ENCODE results near the gene PMCH.
"Not testable (repeated sequence)": the region's sequence is repeated elsewhere in the genome, so short reads cannot be mapped to it uniquely, and the experiment has no call there.

PMCH gene

GRCh38 chr12:102197789-102198188, at the start of gene PMCH:
Gene PMCH (minus strand): TSS chr12:102197833. CDS start chr12:102197770, 63 bp downstream.
- DNase-seq = no peak

- not testable (repeated sequence) for DNase-seq
Observed at GRCh38 chr12:102240859-102241258, 43.2 kb upstream of the PMCH start.

DNA sequence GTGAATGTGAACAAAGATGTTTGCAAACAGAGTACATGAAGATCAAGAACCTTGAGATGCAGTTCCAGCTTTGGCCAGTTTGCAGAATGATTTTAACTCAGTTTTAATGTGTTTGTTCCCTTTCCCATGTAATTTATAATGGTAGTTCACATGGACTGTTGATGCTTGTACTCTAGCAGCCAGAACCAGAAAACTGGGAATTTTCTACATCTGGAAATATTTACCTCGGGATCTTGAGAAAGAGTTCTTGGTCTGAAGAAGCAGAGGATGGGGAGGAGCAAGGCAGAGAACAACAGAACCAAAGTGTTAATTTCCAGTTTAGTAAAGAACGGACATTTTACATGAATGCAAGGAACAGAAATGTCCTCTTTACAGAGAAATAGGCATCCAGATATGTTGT, 37.0 kb upstream of the PMCH start:
- no peak for DNase-seq

DNA sequence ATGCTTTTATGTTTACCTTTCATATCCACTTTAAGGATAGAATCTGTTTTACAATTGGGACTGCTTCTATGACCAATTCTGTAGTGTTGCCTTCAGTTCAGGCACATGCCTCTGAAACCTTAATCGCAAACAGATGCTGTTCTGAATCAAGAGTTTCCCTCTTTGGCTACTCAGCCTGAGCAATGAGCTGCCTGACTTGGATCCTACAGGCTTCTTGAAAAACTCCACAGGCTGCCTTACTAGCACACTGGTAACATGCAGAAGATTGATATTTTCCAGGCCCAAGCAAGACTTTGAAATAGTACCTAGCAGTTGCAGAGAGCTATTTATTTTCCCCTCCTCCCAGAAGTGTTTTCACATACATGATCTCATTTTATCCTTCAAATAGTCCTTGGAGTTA, 34.8 kb upstream of the PMCH start:
- no peak for DNase-seq

DNA sequence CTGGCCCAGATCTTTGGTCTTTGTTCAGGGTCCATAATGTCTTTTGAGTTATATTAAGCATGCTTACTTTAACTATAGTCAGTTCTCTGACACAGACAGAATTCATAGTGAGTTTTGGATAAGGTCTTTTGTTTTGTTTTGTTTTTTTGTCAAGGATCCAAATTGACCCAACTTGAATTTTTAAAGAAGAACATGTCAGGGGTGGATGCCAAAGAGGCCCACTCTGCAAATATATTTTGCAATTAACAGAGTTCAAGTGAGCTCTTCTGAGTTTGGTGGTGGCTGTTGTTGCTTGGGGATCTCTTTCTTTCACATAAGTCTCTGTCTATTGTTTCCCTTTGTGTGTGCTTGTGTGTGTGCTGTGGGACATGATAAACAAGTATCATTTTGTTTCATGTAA, 34.4 kb upstream of the PMCH start:
- DNase-seq = no peak

DNA sequence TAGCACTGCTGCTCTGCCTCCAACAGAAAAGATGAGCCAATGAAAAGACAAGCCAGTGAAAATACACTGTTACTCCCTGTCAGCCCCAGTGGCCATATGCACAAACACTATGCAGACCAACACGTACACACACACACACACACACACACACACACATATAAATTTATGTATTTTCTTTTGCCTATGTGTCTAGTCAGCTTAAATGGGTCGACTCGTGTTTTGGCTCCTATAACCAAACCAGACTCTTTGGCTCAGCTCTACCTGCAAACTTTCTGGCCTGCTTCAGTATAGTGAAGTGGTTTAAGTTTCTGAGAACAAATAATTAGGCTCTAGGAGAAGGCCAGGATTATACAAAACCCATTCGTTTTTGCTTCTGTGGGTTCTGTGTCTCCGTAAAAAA, 30.3 kb upstream of the PMCH start:
- DNase-seq = no peak

- no peak for DNase-seq
Observed at GRCh38 chr12:102220736-102221135, 23.1 kb upstream of the PMCH start.

DNA sequence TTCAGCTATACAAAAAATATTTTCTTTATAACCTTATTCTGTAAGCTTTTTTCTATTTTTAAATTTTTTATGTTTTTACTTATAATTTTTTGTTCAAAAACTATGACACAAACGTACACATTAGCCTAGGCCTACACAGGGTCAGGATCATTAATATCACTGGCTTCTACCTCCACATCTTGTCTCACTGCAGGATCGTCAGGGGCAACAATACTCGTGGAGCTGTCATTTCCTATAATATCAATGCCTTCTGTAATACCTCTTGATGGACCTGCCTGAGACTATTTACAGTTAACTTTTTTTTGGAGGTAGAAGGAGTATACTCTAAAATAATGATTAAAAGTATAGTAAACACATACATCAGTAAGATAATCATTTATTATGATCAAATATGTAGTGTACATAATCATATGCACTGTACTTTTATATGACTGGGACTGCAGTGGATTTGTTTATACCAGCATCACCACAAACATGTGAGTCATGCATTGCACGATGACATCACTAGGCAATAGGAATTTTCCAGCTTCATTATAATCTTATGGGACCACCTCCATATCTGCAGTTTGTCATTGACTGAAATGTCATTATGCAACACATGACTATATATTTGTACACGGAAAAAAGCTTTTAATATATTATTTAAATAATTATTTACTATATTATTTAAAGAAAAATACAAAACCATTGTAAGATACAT, 18.5 kb upstream of the PMCH start:
- no peak for DNase-seq

DNA sequence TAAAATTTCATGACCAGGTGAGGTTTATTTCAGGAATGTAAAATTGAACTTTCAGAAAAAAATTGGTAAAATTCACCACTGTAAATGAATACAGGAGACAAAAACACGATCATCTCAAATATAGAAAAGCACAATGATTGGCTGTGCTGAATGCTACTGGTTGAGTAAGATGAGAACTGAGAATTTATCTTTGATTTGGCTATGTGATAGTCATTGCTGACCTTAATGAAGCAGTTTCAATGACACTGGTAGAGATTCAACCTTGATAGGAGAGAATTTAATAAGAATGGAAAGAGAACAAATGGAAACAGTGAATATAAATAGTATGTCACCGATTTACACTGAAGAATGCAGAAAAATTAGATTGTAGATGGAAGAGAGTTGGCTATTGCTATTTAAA, 6.4 kb upstream of the PMCH start:
- no peak for DNase-seq

GRCh38 chr12:102202556-102202955, 4.9 kb upstream of the PMCH start:
- no peak for DNase-seq

DNA sequence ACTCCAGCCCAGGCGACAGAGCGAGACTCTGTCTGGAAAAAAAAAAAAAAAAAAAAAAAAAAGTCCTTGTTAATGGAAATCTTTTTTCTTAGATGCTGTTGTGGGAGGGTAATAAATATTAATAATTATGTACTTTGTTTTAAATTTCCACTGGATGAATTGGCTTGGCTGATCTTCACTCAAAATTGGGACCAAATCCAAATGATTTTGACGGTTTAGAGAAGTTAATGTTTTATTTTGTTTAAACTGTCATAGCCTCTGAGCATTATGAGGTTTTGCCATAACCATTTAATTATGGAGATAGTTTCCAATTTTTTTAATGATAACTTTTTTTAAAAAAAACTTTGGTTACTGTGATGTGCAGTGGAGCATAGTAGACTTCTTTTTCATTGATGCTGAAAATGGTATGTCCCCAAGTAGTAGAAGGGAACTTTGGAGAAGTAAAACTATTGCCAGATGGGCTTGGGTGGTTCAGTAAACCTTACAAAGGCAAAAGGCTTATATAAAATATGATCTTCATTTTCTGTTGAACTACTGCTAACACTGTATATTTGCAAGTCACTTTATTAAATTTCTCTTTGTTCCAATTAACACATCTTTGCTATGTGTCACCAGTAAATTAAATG, 3.9 kb upstream of the PMCH start:
- DNase-seq = no peak

- no peak for DNase-seq
Observed at GRCh38 chr12:102195826-102196225, 1.8 kb downstream of the PMCH start.

DNA sequence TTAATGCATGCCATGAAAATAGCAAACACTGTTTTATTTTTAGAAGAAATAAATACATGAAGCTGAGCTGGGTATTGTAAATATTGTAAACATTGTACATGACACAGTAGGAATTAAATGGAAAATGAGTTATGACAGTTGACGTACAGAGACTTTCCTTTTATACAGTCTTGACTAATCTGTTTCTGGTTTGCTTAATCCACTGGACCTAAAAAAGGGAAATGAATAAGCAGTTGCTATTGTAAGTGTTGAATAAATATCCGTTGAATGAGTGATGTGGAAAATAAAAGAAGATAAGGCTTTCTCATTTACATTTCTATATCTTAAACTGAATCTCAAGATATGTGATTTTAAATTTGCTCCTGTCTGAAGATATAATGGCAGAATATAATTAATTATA, 15.0 kb downstream of the PMCH start:
- DNase-seq = no peak

DNA sequence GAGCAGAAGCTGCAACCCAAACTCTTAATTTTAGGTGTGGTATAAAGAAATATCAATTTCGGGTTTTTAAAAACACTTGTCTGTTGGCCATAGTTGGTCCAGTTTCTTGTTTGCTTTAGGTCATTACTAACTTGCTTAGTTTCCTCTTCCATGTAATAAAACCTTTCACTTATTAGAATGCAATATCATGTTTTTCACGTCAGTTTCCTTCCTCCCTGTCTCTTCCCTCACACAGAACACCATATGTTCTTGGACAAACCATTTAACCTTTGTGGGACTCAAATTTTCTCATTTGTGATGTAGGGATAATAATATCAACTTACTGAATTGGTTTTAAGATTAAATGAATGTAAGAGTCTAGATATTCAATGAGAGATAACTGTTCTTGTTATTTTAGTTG, 22.9 kb downstream of the PMCH start:
- no peak for DNase-seq

DNA sequence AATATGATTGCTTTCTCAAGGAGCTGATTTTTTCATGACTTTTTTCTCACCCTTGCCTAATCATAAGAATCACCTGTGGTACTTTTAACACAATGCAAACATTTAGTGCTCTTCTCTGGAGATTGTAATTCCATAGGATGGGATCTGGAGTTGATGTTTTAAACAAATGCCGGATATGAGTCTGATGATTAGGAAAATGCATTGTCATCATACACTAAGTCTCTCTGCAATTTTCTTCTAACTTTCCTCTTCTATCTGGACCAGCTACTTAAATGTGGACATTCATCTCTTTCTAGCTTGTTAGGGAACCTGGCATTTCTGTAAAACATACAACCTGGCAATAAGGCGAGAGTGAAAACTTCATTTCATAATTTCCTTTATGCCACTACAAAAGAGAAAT, 23.5 kb downstream of the PMCH start:
- no peak for DNase-seq

DNA sequence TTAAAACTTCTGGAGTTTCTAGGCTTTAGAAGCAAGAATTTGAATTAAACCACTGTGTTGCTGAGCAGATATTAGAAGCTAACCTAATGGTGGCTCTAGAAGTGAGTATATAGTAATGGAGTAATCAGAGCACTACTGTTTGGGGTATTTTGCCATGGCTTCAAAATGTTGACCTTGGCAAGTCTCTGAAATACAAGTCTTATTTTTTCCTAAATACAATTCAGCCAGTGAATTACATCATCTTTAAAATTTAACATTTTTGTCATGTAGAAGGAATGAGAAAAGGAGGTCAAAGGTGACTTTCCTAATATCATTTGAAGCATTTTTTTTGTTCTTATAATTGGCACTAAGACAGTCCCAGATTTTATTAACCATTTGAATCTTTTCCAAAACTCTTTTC, 25.2 kb downstream of the PMCH start:
- DNase-seq = no peak

DNA sequence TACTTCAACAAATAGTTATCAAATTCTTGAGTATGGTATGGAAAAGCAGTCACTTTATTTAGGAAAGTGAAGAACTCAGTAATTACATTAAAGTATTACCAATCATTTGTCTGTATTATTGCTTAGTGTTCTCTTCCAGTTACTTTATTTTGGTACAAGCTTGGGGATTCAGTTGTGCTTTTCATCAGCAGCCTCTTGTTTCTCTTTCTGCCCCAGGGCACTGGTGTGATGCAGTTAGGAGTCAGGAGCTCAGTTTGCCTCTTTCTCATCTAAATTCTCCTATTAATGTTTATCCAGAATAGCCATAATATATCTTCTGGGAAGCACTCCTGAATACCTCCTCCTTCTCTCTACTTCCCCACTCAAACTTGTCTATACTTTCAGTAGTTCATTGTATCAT, 25.7 kb downstream of the PMCH start:
- no peak for DNase-seq

GRCh38 chr12:102169922-102170621, 27.6 kb downstream of the PMCH start:
- DNase-seq = no peak

DNA sequence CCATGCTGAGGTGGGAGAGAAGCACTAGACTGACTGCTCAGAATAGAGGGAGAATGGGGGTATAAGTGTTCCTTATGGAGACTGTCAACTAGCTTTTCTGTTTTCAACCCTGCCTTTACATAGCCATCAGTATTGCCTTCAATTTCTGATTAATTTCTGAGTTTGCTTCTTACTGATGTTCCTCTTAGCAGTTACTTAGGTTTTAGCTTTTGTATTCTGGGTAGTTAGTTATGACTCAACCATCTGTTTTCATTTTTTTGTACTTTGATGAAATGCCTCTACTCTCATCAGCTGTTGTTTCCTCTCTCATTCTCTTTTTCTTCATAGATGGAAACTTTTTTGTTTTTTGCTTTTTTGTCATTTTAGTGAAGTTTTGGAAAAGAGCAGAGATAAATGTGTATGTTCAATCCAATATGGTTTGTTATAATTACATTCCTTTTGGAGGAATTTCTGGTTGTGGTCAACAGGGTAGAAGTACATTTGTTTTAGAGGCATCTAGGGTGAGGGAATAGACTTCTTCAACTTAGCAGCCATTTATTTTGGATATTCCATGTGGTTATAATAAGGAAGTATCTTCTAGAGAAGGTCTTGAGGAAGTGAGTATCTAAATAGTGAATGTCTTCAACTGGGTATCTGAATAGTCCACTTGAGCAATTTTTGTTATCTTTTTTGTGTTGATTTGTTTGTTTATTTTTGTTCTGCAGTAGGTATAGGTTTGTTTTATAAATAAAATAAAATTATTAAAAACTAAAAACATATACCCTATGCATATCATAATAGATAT, 29.6 kb downstream of the PMCH start:
- no peak for DNase-seq

- no peak for DNase-seq
Observed at GRCh38 chr12:102163383-102163782, 34.2 kb downstream of the PMCH start.

- not testable (repeated sequence) for DNase-seq
Observed at GRCh38 chr12:102155206-102155605, 42.4 kb downstream of the PMCH start.

DNA sequence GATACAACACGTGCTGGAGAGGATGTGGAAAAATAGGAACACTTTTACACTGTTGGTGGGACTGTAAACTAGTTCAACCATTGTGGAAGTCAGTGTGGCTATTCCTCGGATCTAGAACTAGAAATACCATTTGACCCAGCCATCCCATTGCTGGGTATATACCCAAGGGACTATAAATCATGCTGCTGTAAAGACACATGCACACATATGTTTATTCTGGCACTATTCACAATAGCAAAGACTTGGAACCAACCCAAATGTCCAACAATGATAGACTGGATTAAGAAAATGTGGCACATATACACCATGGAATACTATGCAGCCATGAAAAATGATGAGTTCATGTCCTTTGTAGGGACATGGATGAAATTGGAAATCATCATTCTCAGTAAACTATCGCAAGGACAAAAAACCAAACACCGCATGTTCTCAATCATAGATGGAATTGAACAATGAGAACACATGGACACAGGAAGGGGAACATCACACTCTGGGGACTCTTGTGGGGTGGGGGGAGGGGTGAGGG, 50.5 kb downstream of the PMCH start:
- DNase-seq = not testable (repeated sequence)

Measured in activated CD4-positive, alpha-beta T cell treated with anti-CD3 and anti-CD28 coated beads for 1 hour (primary cell).